Measurements from ENCODE around the gene CCDC88A. TPM values are rescaled to one million over a fixed set of nuclear protein-coding genes. Genes with fewer than 3 reads are reported as not detected.
"Not testable (repeated sequence)": the region's sequence is repeated elsewhere in the genome, so short reads cannot be mapped to it uniquely, and the experiment has no call there.

The CCDC88A gene
- total RNA-seq, 1 experiment from 2014 or later, result 19.8 TPM

- DNase-seq (ENCODE audit: low spot score), result no peak
Observed at GRCh38 chr2:55302241-55302640, 117.4 kb downstream of the CCDC88A start.

DNA sequence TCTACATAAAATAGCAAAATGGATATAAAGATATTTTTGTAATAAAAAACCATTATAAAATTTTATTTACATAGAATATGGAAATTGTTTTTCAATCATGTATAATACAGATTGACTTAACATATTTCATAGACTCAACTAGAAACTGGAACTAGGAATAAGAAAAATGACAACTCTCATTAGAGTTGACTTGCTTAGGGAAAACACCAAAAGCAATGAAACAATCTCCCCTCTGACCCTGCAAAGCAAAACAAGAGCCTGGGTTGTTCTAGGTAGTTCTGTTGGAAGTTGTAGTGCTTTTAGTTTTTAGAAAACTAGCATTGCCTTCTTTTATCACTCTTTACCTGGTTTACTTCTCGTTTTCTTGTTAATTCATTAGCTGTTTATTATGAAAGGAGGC is 118.4 kb downstream of the CCDC88A start:
- DNase-seq (ENCODE audit: low spot score), result no peak

GRCh38 chr2:55296393-55296792 is 123.3 kb downstream of the CCDC88A start:
- no peak for DNase-seq (ENCODE audit: low spot score)

GRCh38 chr2:55283083-55283482 is 136.6 kb downstream of the CCDC88A start:
- no peak for DNase-seq (ENCODE audit: low spot score)

DNA sequence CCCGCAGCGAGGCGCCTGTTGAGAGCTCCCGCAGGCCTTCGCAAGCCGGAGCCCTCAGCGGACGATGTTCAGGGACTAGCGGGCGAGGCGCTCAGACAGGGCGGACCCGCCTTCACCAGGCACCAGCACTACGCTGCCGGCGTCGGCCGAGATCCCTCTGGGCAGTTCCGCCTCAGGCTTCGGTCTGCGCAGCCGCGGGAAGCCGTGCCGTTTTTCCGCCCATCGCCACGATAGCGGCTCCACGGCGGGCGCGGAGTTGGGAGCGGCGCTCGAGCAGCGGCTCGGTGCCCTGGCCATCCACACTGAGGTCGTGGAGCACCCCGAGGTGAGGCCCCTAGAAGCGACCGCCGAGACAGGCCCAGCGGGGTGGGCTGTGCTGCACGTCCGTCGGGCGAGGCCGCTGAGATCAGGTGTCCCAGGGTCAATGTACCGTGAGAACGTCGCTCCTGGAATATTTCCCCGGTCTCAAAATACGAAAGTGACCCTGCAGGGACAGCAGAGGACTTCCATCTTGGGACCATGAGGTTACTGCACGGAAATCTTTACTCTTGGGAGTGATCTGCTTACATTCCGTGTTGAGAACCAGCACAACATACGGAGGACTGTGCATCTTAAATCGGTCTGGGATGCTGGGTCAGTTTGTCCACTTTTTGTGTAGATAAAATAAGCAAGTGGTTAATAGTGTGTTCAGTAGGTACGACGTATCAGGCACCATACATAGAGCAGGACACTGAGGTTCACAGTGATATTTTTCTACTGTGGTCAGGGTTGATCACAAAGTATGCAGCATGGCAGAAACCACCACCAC is 137.3 kb downstream of the CCDC88A start:
- DNase-seq (ENCODE audit: low spot score), result no peak

- DNase-seq (ENCODE audit: low spot score), result not testable (repeated sequence)
Observed at GRCh38 chr2:55280851-55281546, 138.7 kb downstream of the CCDC88A start.

GRCh38 chr2:55279859-55280424 is 139.7 kb downstream of the CCDC88A start:
- DNase-seq (ENCODE audit: low spot score), result not testable (repeated sequence)

GRCh38 chr2:55279214-55279835 is 140.3 kb downstream of the CCDC88A start:
- not testable (repeated sequence) for DNase-seq (ENCODE audit: low spot score)

- no peak for DNase-seq (ENCODE audit: low spot score)
Observed at GRCh38 chr2:55277310-55277709, 142.3 kb downstream of the CCDC88A start.

GRCh38 chr2:55274346-55274745 is 145.3 kb downstream of the CCDC88A start:
- DNase-seq (ENCODE audit: low spot score), result not testable (repeated sequence)

DNA sequence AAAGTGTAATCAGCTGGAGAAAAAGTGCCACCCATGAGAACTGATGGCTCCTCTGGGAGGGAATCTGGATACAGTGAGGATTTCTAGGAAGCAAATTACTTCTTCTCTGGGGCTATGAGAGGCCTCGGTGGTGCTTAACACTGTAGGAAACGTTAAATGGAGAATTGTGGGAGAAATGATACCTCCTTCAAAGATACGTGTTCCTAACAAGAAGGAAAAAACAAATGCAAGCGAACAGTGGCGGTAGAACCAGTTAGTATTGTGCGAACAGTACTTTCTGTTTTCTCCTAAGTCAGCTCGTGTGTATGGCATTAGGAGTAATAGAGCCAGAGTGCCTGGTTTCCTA is 150.0 kb downstream of the CCDC88A start:
- DNase-seq (ENCODE audit: low spot score), result no peak

DNA sequence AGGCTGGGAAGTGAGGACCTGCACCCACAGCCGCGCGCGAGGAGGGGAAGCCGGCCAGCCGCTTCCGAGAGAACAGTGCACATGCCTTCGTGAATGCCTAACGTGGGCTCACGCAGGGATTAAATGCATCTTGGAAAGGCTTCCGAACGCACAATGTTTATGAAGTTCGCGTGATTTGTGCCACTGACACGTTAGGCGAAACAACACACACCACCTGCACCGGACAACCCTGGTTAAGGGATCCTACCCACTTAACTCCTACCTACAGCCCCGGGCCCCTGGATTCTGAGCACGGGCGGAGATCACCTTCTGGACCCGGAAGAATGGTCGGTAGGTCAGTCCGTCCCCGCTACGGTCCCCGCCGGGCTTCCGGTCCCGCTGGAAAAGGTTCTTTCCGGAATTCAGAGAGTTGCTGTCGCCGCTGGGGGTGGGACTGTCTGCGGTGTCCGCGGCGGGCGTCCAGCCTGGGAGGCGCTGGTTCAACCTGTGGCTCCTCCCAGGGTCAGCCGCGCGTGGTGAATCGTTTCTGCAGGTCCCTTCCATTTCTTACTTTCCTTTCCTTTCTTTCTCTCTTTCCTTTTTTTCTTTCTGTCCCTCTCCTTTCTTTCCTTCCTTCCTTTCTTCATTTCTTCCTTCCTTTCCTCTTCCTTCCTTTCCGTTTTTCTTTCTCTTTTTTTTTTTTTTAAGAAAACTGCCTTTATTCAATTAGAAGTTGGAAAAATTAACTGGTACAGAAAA is 150.6 kb downstream of the CCDC88A start, which contains the start of gene MTIF2:
Gene MTIF2, minus strand, starts transcription at position 325 of the 738 bp plus-strand sequence. CDS start 5,373 bp downstream, outside the sequence.
- peak; percentile 90 for DNase-seq (ENCODE audit: low spot score)

DNA sequence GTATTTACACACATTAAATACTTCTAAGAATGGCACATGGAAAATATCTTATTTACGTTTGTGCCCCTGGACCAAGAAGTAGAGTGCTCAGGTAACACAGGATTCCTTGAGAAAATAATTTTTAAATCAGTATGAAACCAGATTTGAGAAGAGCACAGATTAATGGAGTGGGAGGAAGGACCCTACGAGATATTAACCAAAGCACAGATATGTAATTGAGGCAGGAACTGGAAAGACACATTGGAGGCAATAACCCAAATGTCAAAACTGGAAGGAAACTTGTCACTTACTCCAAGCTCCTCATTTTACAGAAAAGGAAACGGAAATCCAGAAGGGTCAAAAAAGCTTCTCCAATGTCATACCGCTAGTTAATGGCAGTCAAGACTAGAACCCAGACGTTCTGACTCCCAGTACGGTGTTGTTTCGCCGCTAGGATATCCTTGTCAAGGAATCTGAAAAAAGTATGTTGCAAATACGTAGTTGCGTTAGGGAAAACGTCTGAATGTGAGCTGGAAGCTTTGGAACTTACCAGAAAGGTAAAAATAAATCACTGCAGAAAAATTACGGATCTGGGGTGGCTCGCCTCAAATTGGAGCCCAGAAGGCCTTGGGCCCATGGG is 151.3 kb downstream of the CCDC88A start:
- DNase-seq (ENCODE audit: low spot score), result no peak

DNA sequence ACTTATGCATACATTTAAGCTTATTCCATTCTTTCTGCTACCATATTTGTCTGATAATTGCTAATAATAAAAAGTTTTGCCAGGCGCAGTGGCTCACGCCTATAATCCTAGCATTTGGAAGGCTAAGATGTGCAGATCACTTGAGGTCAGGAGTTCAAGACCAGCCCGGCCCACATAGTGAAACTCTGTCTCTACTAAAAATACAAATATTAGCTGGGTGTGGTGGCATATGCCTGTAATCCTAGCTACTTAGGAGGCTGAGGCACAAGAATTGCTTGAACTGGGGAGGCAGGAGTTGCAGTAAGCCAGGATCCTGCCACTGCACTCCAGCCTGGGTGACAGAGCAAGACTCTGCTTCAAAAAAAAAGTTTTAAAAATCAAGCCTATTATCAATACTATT is 160.1 kb downstream of the CCDC88A start:
- DNase-seq (ENCODE audit: low spot score), result not testable (repeated sequence)

- no peak for DNase-seq (ENCODE audit: low spot score)
Observed at GRCh38 chr2:55252832-55253231, 166.8 kb downstream of the CCDC88A start.

DNA sequence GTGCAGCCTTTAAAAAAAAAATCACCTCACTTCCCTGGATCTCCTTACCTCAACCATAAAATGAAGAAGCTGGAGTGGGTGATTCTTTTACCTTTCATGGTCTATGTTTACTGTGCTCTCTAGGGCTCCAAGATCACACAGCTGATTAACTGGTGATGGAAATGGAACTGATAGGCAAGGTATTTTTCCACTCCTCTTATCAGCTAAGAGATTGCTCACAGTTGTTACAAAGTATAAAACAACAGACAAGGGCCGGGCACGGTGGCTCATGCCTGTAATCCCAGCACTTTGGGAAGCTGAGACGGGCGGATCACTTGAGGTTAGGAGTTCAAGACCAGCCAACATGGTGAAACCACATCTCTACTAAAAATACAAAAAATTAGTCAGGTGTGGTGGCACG is 172.6 kb downstream of the CCDC88A start:
- no peak for DNase-seq (ENCODE audit: low spot score)

DNA sequence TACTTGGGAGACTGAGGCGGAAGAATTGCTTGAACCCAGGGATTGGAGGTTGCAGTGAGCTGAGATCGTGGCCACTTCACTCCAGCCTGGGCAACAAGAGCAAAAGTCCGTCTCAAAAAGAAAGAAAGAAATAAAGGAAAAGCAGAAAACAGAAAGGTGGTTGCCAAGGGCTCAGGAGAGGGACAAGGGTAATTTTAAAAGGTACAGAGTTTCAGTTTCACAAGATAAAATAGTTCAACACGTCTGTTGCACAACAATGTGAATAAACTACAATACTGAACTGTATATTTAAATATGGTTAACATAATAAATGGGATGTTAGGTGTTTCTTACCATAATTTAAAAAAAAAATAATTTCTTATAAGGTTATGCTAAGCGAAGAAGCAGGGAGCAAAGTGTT is 174.2 kb downstream of the CCDC88A start:
- DNase-seq (ENCODE audit: low spot score), result no peak

DNA sequence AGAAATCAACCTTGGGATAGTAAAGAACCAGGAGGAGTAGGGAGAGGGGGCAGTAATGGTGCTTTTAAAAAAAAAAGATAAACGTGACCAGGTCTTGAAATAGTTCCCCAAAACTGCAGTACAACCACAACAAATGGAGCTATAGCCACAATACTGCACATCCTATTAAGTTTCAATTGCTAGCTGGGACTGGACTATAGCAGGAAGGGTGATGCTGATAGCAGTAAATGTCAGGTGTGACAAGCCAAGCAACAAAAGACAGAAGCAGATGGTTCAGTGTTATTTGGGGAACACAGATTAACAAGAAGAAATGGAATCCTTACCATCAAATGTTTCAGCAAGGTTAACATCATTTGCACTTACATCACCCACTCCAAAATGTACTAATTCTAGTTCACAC is 177.0 kb downstream of the CCDC88A start:
- DNase-seq (ENCODE audit: low spot score), result no peak

DNA sequence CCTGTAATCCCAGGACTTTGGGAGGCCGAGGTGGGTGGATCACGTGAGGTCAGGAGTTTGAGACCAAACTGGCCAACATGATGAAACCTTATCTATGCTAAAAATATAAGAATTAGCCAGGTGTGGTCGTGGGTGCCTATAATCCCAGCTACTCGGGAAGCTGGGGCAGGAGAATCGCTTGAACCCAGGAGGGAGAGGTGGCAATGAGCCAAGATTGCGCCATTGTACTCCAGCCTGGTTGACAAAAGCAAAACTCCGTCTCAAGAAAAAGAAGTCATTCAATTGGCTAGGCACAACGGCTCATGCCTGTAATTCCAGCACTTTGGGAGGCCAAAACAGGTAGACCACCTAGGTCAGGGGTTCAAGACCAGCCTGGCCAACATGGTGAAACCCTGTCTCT is 178.1 kb downstream of the CCDC88A start:
- DNase-seq (ENCODE audit: low spot score), result not testable (repeated sequence)

DNA sequence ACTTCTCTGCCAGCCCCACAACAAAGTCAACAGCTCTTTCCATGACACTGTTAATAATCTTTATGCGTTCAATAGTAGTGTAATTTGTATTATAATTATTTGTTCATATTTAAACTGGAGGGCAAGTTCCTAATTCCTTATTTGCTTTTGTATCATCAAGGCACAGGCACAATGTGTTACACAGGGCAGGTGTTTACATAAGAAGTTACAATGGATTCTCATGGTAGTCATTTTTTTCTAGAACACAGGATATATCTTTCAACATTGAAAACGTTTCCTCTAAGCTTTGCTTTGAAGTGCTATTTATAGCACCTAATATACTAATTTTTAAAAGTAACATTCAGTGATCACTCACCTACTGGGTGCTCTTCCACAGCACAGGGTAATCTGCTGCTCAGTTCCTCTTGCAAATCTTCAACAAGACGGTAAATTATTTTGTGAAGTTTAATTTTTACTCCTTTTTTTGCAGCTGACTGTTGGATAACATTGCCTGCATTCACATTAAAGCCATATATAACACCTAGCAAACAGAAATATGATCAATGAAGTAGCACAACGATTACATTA is 179.9 kb downstream of the CCDC88A start:
- DNase-seq (ENCODE audit: low spot score), result no peak
